Hematopoietic multipotent progenitor cell treated with erythropoietin and hydrocortisone succinate and interleukin-3 and kit ligand, for 15 days (in vitro differentiated cells): Measurements from ENCODE around the gene SURF1.

Experiments
- DNase-seq: peaks from one replicate; pipeline ENCODE4 v3.0.0-alpha.2; 2015; ENCODE audit warnings: low spot score

Gene SURF1

GRCh38 chr9:133361507-133362092 is 5.3 kb upstream of the SURF1 start:
- no peak for DNase-seq

- DNase-seq, result peak; percentile 36
Measured at GRCh38 chr9:133360400-133361393, 4.4 kb upstream of the SURF1 start.

GRCh38 chr9:133359399-133360175 is 3.3 kb upstream of the SURF1 start:
- peak; percentile 65 for DNase-seq

GRCh38 chr9:133357656-133358055 is 1.4 kb upstream of the SURF1 start:
- DNase-seq, result no peak

GRCh38 chr9:133355881-133356357 is 368 bp downstream of the SURF1 start:
- no peak for DNase-seq

GRCh38 chr9:133354766-133355165 is 1.5 kb downstream of the SURF1 start:
- no peak for DNase-seq

- no peak for DNase-seq
Measured at GRCh38 chr9:133353548-133353947, 2.7 kb downstream of the SURF1 start.

- no peak for DNase-seq
Measured at GRCh38 chr9:133352635-133353340, 3.5 kb downstream of the SURF1 start.

GRCh38 chr9:133351908-133352634 is 4.2 kb downstream of the SURF1 start:
- peak; percentile 30 for DNase-seq

GRCh38 chr9:133351526-133351907 is 4.8 kb downstream of the SURF1 start:
- DNase-seq, result no peak

GRCh38 chr9:133349965-133350616 is 6.2 kb downstream of the SURF1 start:
- DNase-seq, result no peak

GRCh38 chr9:133348718-133349573 is 7.3 kb downstream of the SURF1 start:
- DNase-seq, result no peak

GRCh38 chr9:133347985-133348717 is 8.1 kb downstream of the SURF1 start, which contains the start of the genes MED22 and RPL7A:
Gene MED22 (minus strand): TSS chr9:133348131. CDS start chr9:133346662, 1,469 bp downstream.
Gene RPL7A (plus strand): TSS chr9:133348218. CDS start chr9:133348244, 26 bp downstream.
- DNase-seq, result peak; percentile 96

GRCh38 chr9:133347515-133347984 is 8.7 kb downstream of the SURF1 start:
- peak; percentile 37 for DNase-seq

- DNase-seq, result no peak
Measured at GRCh38 chr9:133346021-133346785, 10.1 kb downstream of the SURF1 start.

- DNase-seq, result no peak
Measured at GRCh38 chr9:133345596-133345995, 10.7 kb downstream of the SURF1 start.

GRCh38 chr9:133344979-133345378 is 11.3 kb downstream of the SURF1 start:
- no peak for DNase-seq

- no peak for DNase-seq
Measured at GRCh38 chr9:133344071-133344470, 12.2 kb downstream of the SURF1 start.
